Immature natural killer cell (primary cell): ENCODE results near the gene BHLHE23. TPM values are rescaled to one million over a fixed set of nuclear protein-coding genes. Genes with fewer than 3 reads are reported as not detected.

Source experiments
- DNase-seq, 3 donors: peaks; one replicate each; pipeline ENCODE4 v3.0.0; 2022; ENCODE audit warnings: mixed read lengths in 1 of 3
- H3K27ac Mint-ChIP-seq, 6 donors: one replicate each; pipeline ENCODE4 v1.8.0; 2020; ENCODE audit warnings: mixed read lengths in 6 of 6, mild to moderate bottlenecking in 5 of 6, inconsistent platforms in 4 of 6, moderate library complexity in 3 of 6
- H3K27me3 Mint-ChIP-seq, 3 donors: one replicate each; pipeline ENCODE4 v1.8.0; 2020 to 2021; ENCODE audit warnings: low read depth in 3 of 3, mild to moderate bottlenecking in 3 of 3, mixed read lengths in 3 of 3, moderate library complexity in 3 of 3, inconsistent platforms in 1 of 3
- H3K36me3 Mint-ChIP-seq, 3 donors: one replicate each; pipeline ENCODE4 v1.8.0; 2020; ENCODE audit warnings: mixed read lengths in 3 of 3, inconsistent platforms in 2 of 3, mild to moderate bottlenecking in 2 of 3
- H3K4me1 Mint-ChIP-seq, 2 donors: one replicate each; pipeline ENCODE4 v1.8.0; 2020; ENCODE audit warnings: inconsistent platforms in 2 of 2, mild to moderate bottlenecking in 2 of 2, mixed read lengths in 2 of 2, moderate library complexity in 1 of 2
- H3K4me3 Mint-ChIP-seq, 5 donors: one replicate each; pipeline ENCODE4 v1.8.0; 2020; ENCODE audit warnings: mild to moderate bottlenecking in 5 of 5, mixed read lengths in 5 of 5, inconsistent platforms in 3 of 5, moderate library complexity in 3 of 5
- H3K9me3 Mint-ChIP-seq, 6 donors: one replicate each; pipeline ENCODE4 v1.8.0; 2020; ENCODE audit warnings: mild to moderate bottlenecking in 6 of 6, mixed read lengths in 6 of 6, inconsistent platforms in 4 of 6, moderate library complexity in 3 of 6
- polyA plus RNA-seq, 3 donors: library from polyadenylated mRNA; unstranded; fragments of 300-500 nt; fragmentation: Illumina TruSeq; gene quantifications; one replicate each; pipeline ENCODE4 v1.2.3, GENCODE V29; 2021

The BHLHE23 gene
- polyA plus RNA-seq, 3 donors from 2014 or later = not detected

DNA sequence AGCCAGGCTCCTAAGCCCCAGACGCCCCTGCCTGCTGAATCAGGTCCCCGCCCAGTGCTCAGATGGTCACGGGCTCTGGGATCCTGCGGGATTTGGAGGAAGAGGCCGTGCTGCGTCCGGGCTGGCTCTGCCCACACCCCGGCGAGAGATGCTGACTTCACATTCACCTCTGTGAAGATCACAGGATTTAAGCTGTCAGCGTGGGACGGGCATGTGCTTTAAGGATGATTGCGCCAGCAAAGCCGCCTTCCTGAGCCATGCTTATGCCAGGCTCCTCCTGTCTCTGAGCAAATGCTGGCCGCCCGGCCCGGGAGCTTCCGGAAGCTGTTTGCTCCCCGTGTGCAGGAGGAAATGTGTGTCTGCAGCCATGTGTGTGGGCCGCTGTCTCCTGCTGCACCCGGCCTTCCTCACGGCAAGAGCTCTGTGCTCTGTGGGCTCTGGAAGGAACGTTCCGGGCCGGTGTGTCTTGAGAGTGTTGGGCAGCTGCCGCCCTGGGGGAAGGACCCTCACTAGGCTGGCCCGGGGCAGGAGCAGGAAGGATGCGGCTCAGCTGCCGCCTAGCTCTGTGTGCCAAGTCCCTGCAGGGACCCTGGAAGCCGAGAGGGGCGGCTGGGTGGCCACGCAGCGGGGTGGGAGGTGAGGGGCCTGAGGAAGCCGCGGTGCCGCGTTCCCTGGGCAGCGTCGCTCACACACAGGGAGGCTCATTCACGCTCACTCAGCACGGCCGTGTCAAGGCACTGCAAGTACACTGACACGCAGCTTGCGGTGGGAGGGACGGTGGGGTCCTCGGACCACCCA lies 19.0 kb upstream of the BHLHE23 start:
- DNase-seq = no peak

DNA sequence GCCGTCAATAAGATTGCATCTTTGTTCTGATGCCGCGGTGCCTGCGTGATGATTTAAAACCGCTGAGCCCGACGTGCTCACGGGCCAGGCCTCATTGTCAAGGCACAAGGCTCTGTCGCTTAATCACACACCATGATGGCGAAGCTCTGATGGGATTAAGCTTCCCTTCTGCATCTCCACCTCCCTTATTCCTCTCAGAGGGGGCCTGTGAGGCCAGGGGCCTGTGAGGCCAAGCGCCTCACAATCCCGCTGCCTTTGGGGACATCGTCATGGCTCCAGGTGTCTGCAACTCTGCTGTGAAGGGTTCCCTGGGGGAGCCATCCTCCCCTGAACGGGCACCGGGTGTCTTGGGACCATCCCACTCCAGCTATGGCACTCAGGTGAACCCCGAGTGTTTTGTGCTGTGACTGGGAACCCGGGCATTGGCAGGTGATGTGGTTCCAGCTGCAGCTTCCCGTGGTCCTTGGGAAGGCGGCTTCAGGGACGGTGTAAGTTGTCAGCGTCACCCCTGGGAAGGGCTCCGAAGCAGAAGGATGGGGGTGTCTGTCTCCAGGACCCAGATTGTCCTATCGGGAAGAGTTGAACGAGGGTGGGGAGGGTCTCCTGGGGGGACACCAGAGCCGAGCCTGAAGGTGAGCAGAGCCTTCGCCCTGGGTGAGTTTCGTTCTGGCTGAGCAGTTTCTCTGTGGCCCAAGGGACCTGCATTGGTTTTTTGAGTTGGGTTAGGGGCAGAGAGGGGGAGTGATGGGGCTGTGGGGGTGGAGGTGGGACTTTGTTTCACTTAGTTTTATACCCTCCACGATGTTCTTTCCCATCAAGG lies 18.0 kb upstream of the BHLHE23 start:
- Mint-ChIP-seq H3K4me3 (no peak overlapping the region), H3K36me3 (no peaks in the 10 kb centered on the region), H3K27me3 (peaks cover 6 to 9% (median 8%) of the 10 kb centered on the region in 3 donors), H3K9me3 (peaks cover 0 to 2% (median 0%) of the 10 kb centered on the region in 6 donors), H3K4me1 (no peaks in the 10 kb centered on the region), H3K27ac (no peak overlapping the region)
- DNase-seq = no peak

More for the DNA sequence above, 19.0 kb upstream of the BHLHE23 start:
- H3K4me3 Mint-ChIP-seq = no peak overlapping the region
- H3K27ac Mint-ChIP-seq = no peak overlapping the region
- no peaks in the 10 kb centered on the region for H3K4me1 Mint-ChIP-seq
- H3K9me3 Mint-ChIP-seq = peaks cover 0 to 2% (median 0%) of the 10 kb centered on the region in 6 donors
- H3K27me3 Mint-ChIP-seq = peaks cover 3 to 9% (median 8%) of the 10 kb centered on the region in 3 donors
- H3K36me3 Mint-ChIP-seq = no peaks in the 10 kb centered on the region

- peaks cover 0 to 2% (median 0%) of the 10 kb centered on the region in 6 donors for H3K9me3 Mint-ChIP-seq
- no peaks in the 10 kb centered on the region for H3K4me1 Mint-ChIP-seq
- H3K4me3 Mint-ChIP-seq = no peak overlapping the region
- no peak for DNase-seq
- H3K27ac Mint-ChIP-seq = no peak overlapping the region
- peaks cover 5 to 6% (median 6%) of the 10 kb centered on the region in 3 donors for H3K27me3 Mint-ChIP-seq
- no peaks in the 10 kb centered on the region for H3K36me3 Mint-ChIP-seq
Measured at GRCh38 chr20:63023936-63024571, 17.3 kb upstream of the BHLHE23 start.

- no peak for DNase-seq
- H3K4me3 Mint-ChIP-seq = no peak overlapping the region
- no peaks in the 10 kb centered on the region for H3K4me1 Mint-ChIP-seq
- peaks cover 0 to 2% (median 0%) of the 10 kb centered on the region in 6 donors for H3K9me3 Mint-ChIP-seq
- H3K36me3 Mint-ChIP-seq = no peaks in the 10 kb centered on the region
- H3K27me3 Mint-ChIP-seq = peaks cover 5 to 10% (median 6%) of the 10 kb centered on the region in 3 donors
- no peak overlapping the region for H3K27ac Mint-ChIP-seq
Measured at GRCh38 chr20:63023071-63023935, 16.5 kb upstream of the BHLHE23 start.

DNA sequence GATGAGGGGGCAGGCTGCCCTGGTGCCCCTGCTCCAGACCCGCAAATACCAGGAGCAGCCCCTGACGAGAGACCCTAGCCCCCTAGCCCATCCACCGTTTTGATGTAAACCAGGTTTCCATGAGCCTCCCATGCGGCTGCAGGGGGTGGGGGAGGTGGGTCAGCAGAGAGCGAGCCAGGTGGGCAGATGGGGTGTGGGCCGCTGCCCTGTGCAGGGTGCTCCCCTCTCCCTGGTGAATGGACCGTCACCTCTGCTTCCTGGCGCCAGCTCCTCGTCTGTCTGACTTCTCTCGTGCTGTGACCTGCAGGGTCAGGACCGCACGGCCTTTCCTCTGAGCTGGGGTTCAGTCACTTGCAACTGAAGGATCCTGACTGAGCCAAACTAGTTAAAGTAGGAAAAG lies 15.7 kb upstream of the BHLHE23 start:
- Mint-ChIP-seq H3K27me3 (peaks cover 5 to 11% (median 6%) of the 10 kb centered on the region in 3 donors), H3K4me1 (no peaks in the 10 kb centered on the region), H3K4me3 (no peak overlapping the region), H3K9me3 (peaks cover 0 to 2% (median 0%) of the 10 kb centered on the region in 6 donors), H3K27ac (no peak overlapping the region), H3K36me3 (no peaks in the 10 kb centered on the region)
- DNase-seq = no peak

- DNase-seq = no peak
- H3K4me1 Mint-ChIP-seq = no peaks in the 10 kb centered on the region
- peaks cover 0 to under 1% (median 0%) of the 10 kb centered on the region in 6 donors for H3K9me3 Mint-ChIP-seq
Measured at GRCh38 chr20:63021356-63022321, 14.9 kb upstream of the BHLHE23 start.

DNA sequence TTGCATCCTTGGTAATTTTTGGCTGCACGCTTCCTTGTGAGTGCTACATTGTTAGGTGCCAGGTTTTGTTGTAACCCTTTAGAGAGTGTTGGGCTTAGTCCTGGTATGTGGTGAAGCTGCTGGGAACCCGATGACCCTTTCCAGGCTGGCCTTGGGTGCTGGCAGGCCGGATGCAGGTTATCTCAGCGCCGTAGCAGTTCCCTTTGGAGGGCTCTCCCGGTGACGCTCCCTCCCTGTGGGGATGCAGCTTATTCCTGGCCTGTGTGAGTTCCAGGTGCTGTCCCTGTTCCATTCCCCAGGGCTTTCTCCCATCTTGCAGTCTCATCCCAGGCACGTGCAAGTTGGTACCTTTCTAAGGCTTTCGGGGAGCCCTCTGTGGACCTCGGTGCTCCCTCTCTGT lies 13.9 kb upstream of the BHLHE23 start:
- Mint-ChIP-seq H3K36me3 (no peaks in the 10 kb centered on the region), H3K27me3 (peaks cover 3 to 12% (median 6%) of the 10 kb centered on the region in 3 donors), H3K9me3 (peaks cover 0 to 2% (median 0%) of the 10 kb centered on the region in 6 donors), H3K4me3 (no peak overlapping the region), H3K27ac (no peak overlapping the region), H3K4me1 (no peaks in the 10 kb centered on the region)
- DNase-seq = no peak

More at GRCh38 chr20:63021356-63022321, 14.9 kb upstream of the BHLHE23 start:
- H3K27me3 Mint-ChIP-seq = peaks cover 5 to 11% (median 5%) of the 10 kb centered on the region in 3 donors
- no peaks in the 10 kb centered on the region for H3K36me3 Mint-ChIP-seq
- no peak overlapping the region for H3K4me3 Mint-ChIP-seq
- no peak overlapping the region for H3K27ac Mint-ChIP-seq

DNA sequence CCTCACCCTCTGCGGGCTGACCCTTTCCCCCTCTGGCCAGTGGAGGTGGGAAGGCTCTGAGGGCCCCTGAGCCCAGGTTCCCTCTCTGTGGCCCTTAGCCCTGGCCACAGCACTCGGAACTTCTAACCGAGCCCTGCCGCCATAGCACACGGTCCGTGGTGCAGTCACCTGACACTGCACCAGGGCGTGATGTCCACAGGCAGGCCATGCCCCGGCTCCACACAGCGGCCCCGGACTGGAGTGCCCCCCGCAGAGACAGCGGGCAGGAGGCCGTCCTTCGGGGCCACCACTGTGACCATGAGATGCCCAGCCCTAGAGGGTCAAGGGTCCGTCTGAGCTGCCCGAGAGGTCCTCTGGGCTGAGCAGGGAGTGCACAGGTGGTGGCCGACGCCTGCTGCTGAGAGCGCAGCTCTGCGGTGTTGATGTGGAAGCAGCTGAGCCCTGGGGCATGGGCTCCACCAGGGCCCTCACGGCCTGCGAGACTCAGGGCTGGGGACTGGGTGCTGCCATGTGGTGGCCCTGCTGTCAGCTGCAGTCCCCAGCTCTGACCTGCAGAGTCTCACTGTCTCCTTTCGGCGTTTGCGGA lies 11.2 kb upstream of the BHLHE23 start:
- peaks cover 8 to 30% (median 20%) of the 10 kb centered on the region in 3 donors for H3K27me3 Mint-ChIP-seq
- DNase-seq = no peak
- peaks cover 3 to 16% (median 10%) of the 10 kb centered on the region in 6 donors for H3K9me3 Mint-ChIP-seq
- H3K27ac Mint-ChIP-seq = no peak overlapping the region
- H3K36me3 Mint-ChIP-seq = peaks cover 0 to 9% (median 5%) of the 10 kb centered on the region in 3 donors
- no peak overlapping the region for H3K4me3 Mint-ChIP-seq
- no peaks in the 10 kb centered on the region for H3K4me1 Mint-ChIP-seq

- H3K9me3 Mint-ChIP-seq = peaks cover 3 to 22% (median 13%) of the 10 kb centered on the region in 6 donors
- H3K4me3 Mint-ChIP-seq = no peak overlapping the region
- H3K4me1 Mint-ChIP-seq = no peaks in the 10 kb centered on the region
- H3K27me3 Mint-ChIP-seq = peaks cover 8 to 35% (median 23%) of the 10 kb centered on the region in 3 donors
- no peak overlapping the region for H3K27ac Mint-ChIP-seq
- DNase-seq = no peak
- peaks cover 0 to 9% (median 5%) of the 10 kb centered on the region in 3 donors for H3K36me3 Mint-ChIP-seq
Measured at GRCh38 chr20:63017076-63017825, 10.5 kb upstream of the BHLHE23 start.

- Mint-ChIP-seq H3K36me3 (peaks cover 0 to 9% (median 5%) of the 10 kb centered on the region in 3 donors), H3K27me3 (peaks cover 8 to 35% (median 29%) of the 10 kb centered on the region in 3 donors), H3K9me3 (peaks cover 3 to 22% (median 13%) of the 10 kb centered on the region in 6 donors), H3K27ac (no peak overlapping the region), H3K4me3 (no peak overlapping the region), H3K4me1 (no peaks in the 10 kb centered on the region)
- DNase-seq = no peak
Measured at GRCh38 chr20:63016514-63017075, 9.8 kb upstream of the BHLHE23 start.
